GM19372 (cell line): ENCODE results near the gene ARHGEF18.
"Not testable (repeated sequence)": the region's sequence is repeated elsewhere in the genome, so short reads cannot be mapped to it uniquely, and the experiment has no call there.

Source experiments
- ATAC-seq: cut with Tn5 transposase; IDR thresholded peaks from one replicate; pipeline ENCODE4 v1.9.1; 2021; ENCODE audit warnings: mild to moderate bottlenecking, low read depth, moderate library complexity; ENCODE audit not compliant: unreplicated experiment

The ARHGEF18 gene

DNA sequence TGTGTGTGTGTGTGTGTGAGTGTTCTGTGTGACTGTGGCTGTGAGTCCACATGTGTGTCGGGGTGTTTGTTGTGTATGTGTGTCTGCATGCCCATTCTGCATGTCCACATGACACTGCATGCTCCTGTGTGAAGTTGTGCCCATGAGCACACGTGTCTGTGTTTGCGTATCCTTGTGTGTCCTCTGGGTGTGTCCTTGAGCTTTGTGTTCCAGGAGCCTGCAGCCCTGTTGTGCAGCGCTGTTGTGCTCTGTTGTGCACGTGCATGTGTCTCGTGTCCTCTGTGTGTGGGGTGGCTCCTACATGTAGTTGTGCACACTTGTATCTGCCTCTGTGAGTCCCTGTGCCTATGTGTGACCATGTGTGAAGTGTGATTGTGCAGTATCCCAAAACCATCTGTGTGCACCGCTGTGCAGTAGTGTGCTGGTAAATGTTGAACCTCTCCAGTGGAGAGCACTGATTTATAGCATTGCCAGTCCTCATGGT lies 2.2 kb upstream of the ARHGEF18 start:
- ATAC-seq = no peak

DNA sequence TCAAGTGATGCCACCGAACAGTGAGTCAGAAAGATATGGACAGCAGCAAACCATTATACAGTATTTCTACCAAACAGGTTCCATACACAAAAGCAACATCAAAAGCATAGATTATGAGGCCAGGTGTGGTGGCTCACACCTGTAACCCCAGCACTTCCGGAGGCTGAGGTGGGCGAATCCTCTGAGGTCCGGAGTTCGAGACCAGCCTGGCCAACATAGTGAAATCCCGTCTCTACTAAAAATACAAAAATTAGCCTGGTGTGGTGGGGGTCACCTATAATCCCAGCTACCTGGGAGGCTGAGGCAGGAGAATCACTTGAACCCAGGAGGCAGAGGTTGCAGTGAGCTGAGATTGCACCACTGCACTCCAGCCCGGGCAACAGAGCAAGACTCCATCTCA lies 1.7 kb upstream of the ARHGEF18 start:
- not testable (repeated sequence) for ATAC-seq

DNA sequence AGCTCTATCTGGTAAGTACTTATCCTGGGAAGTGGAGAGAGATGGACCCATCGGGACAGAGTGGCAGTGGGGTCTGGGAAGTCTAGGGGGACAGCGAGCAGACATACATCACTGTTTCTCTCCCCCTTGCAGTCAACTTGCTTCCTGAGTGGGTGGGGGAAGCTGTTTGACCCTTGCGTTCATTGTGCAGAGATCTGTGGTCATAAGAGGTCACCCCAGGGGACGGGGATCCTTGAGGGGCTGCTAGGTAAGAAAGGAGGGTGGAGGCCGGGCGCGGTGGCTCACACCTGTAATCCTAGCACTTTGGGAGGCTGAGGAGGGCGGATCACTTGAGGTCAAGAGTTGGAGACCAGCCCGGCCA lies 474 bp downstream of the ARHGEF18 start:
- ATAC-seq = no peak

- no peak for ATAC-seq
Observed at GRCh38 chr19:7349961-7350711, 1.4 kb downstream of the ARHGEF18 start.

DNA sequence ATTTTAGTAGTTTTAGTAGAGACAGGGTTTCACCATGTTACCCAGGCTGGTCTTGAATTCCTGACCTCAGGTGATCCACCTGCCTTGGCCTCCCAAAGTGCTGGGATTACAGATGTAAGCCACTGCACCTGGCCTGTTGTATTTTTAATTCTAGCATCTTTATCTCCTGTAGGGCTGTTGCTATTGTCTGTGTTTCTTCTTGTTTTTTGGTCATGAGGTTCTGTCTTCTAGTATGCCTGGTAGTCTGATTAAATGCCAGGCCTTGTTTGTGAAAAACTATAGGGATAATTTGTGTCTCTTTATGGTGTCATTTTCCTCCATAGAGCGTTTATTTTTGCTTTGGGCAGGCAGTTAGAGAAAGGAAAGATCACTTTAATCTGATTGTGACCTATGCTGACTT lies 3.1 kb downstream of the ARHGEF18 start:
- no peak for ATAC-seq

DNA sequence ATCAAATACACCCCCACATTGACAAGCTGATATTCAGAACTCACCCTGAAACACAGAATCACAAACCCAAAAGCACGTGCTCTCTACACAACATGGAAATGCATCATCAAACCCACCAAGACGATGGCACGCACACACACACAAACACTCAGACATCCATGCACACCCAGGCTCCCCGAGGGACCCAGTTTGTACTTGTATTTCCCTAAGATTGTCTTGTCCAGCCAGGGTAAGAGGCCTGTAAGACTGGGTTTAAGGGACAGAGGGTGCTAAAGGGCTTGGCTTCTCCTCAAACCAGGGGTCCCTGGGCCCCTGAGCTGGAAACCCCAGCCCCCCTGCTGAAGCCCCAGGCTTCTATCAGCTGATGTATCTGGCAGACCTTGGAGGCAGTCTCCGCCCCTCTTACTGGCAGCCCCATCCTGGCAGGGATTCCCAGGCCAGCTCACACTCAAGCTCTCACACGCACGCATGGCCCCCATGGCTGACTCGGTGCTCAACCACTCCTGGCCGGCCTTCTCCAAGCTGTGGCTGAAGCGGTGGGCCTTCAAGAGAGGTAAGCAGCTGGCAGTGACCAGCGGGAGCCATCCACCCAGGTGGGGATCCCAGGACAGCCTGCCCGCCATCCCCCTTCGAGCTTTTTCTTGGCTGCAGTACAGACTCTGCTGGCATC lies 6.5 kb downstream of the ARHGEF18 start:
- ATAC-seq = no peak

DNA sequence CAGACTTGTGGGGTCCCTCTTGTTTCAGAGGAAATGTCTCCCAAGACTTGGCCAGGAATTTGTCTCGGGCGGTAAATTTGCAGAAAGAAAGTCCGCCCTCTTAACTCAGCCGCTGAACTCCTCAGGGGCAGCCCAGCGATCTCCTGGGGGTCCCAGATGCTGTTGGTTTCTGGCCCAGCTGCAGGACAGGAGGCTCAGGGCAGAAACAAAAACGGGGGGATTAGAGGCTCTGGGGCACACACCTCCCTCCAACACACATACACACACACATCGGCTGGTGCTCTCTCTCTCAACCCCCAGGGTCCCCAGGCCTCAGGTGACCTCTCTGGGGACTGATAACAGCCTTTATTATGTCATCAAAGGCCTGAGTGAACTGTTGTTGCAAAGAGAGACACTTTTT lies 7.1 kb downstream of the ARHGEF18 start:
- ATAC-seq = no peak

- no peak for ATAC-seq
Observed at GRCh38 chr19:7356899-7357627, 8.3 kb downstream of the ARHGEF18 start.

DNA sequence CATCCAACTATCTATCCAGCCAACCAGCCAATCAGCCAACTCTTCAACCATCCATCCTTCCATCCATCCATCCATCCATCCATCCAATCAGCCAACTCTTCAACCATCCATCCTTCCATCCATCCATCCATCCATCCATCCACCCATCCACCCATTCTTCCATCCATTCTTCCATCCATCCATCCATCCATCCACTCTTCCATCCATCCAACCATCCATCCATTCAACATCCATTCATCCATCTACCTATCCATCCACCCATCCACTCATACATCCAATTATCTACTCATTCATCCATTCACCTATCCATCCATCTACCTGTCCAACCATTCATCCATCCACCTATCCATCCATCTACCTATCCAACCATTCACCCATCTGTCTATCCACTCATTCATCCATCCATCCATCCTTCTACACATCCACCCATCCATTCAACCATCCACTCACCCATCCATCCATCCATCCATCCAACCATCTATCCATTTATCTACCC lies 9.4 kb downstream of the ARHGEF18 start:
- ATAC-seq = no peak

- ATAC-seq = no peak
Observed at GRCh38 chr19:7360393-7360984, 11.8 kb downstream of the ARHGEF18 start.

DNA sequence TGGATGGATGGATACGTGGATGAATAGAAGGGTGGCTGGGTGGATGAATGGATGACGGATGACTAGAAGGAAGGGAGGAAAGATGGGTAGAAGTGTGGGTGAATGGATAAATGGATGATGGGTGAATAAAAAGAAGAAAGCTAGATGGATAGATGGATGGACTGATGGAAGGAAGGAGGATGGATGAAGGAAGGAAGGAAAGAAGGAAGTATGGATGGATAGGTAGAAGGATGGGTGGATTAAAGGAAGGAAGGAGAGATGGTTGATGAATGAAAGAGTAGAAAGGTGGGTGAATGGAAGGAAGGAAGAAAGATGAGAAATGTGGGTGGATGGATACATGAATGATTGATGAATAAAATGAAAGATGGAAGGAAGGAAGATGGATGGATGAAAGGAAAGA lies 14.5 kb downstream of the ARHGEF18 start:
- ATAC-seq = no peak

DNA sequence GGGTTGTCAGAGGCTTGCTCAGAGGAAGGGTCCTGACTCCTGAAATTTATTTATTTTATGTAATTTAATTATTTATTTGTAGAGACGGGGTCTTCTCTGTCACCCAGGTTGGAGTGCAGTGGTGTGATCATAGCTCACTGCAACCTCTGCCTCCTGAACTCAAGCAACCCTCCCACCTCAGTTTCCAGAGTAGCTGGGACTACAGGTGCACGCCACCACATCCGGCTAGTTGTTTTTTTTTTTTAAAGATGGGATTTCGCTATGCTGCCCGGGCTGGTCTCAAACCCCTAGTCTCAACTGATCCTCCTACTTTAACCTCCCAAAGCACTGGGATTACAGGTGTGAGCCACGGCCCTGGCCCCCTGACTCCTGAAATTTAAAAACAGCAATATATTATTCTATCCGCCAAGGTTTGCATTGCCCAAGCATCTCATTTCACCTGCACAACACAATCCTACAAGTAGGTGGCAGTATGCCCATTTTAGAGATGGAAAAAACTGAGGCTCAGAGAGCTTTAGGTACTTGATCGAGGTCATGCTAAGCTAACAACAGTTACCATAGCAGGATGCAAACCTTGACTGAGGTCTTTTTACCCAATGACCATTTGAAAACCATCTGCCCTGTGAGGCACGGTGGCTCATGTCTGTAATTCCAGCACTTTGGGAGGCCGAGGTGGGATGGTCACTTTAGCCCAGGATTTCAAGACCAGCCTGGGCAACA lies 18.1 kb downstream of the ARHGEF18 start:
- no peak for ATAC-seq

DNA sequence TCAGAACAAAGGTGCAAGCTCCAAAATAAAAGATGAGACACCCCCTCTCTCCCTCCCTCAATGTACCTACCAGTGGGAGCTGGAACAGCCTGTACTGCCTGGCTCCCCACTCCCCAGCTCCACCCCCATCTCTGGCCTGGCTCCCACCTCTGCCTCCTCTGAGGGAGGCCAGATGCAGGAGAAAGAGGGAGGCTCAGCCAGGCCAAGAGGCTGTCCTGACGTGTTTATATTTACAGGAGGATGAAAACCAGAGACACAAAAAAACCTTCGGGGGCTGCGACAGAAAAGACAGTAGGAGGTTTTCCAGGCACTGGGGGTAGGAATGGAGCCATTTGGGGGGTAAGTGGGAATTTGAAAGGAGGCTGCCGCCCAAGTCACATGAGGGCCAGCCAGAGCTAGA lies 19.7 kb downstream of the ARHGEF18 start:
- ATAC-seq = no peak

GRCh38 chr19:7368866-7369265 lies 20.1 kb downstream of the ARHGEF18 start:
- not testable (repeated sequence) for ATAC-seq

- ATAC-seq = no peak
Observed at GRCh38 chr19:7370546-7370945, 21.8 kb downstream of the ARHGEF18 start.

- no peak for ATAC-seq
Observed at GRCh38 chr19:7371001-7371400, 22.3 kb downstream of the ARHGEF18 start.

GRCh38 chr19:7372810-7373209 lies 24.1 kb downstream of the ARHGEF18 start:
- no peak for ATAC-seq

- ATAC-seq = no peak
Observed at GRCh38 chr19:7373862-7374261, 25.1 kb downstream of the ARHGEF18 start.

DNA sequence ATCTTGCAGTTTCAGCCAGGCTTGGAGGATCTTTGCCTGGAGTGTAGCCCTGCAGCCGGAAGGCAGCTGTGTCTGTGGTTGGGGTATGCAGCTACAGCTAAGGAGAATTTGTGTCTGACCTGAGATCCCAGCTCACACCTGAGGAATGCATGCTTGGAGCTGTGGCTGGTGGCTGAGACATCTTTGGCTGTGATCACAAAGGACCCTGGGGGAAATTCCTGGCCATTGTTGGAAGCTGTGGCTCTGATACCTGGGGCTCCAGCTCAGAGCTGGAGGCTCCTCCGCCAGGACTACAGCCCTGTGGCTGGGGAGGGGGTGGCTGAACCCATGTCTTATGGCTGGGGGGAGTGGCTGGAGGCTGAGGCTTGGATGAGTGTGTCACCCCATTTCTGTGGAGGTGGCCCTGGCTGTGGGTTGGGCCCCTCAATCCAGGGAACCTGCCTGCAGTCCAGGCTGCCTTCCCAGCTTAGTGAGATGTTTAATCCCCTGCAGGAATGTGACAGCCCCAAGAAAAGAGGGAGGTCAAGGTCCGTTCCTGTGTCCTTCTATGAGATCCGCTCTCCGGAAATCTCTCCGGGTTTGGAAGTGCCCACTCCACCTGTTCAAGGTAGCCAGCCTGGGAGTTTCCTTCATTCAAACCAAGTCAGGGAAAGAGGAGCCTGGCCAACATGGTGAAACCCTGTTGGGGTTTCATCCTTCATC lies 27.6 kb downstream of the ARHGEF18 start:
- ATAC-seq = no peak

GRCh38 chr19:7377196-7377595 lies 28.5 kb downstream of the ARHGEF18 start:
- ATAC-seq = no peak
